ENCODE measurements around the gene UGT1A7.

Gene UGT1A7

GRCh38 chr2:233688341-233688740 is 6.6 kb downstream of the UGT1A7 start:
- Histone ChIP-seq H3K4me1 (ENCODE audit: insufficient read depth, poor library complexity, severe bottlenecking) (peaks cover 25% of the 10 kb centered on the region), H3K27me3 (ENCODE audit: insufficient read depth, poor library complexity, severe bottlenecking) (no peaks in the 10 kb centered on the region), H3K4me3 (ENCODE audit: severe bottlenecking) (no peak overlapping the region), H3K9me3 (ENCODE audit: severe bottlenecking) (no peaks in the 10 kb centered on the region), H3K36me3 (ENCODE audit: low read depth) (no peaks in the 10 kb centered on the region), H3K27ac (ENCODE audit: poor library complexity, severe bottlenecking) (no peak overlapping the region)
- ATAC-seq (ENCODE audit: low read depth) = no peak
- no peak for DNase-seq (ENCODE audit: low spot score)
- no peak for TF ChIP-seq CTCF (IDR thresholded peaks at IDR 0.05; ENCODE audit: poor library complexity, severe bottlenecking)

- H3K4me3 ChIP-seq (ENCODE audit: severe bottlenecking) = no peak overlapping the region
- no peaks in the 10 kb centered on the region for H3K9me3 ChIP-seq (ENCODE audit: severe bottlenecking)
- peaks cover 25% of the 10 kb centered on the region for H3K4me1 ChIP-seq (ENCODE audit: insufficient read depth, poor library complexity, severe bottlenecking)
- no peaks in the 10 kb centered on the region for H3K36me3 ChIP-seq (ENCODE audit: low read depth)
- ATAC-seq (ENCODE audit: low read depth) (no peak), DNase-seq (ENCODE audit: low spot score) (no peak)
- TF ChIP-seq CTCF (IDR thresholded peaks at IDR 0.05; ENCODE audit: poor library complexity, severe bottlenecking) = no peak
- no peaks in the 10 kb centered on the region for H3K27me3 ChIP-seq (ENCODE audit: insufficient read depth, poor library complexity, severe bottlenecking)
- H3K27ac ChIP-seq (ENCODE audit: poor library complexity, severe bottlenecking) = peak overlapping the region; percentile 87
These were observed 7.3 kb downstream of the UGT1A7 start for GRCh38 chr2:233689031-233689430.

GRCh38 chr2:233689501-233689900 is 7.8 kb downstream of the UGT1A7 start:
- no peak overlapping the region for H3K4me3 ChIP-seq (ENCODE audit: severe bottlenecking)
- peak overlapping the region; percentile 87 for H3K27ac ChIP-seq (ENCODE audit: poor library complexity, severe bottlenecking)
- DNase-seq (ENCODE audit: low spot score) (no peak), ATAC-seq (ENCODE audit: low read depth) (no peak)
- H3K4me1 ChIP-seq (ENCODE audit: insufficient read depth, poor library complexity, severe bottlenecking) = peaks cover 25% of the 10 kb centered on the region
- H3K36me3 ChIP-seq (ENCODE audit: low read depth) = no peaks in the 10 kb centered on the region
- H3K27me3 ChIP-seq (ENCODE audit: insufficient read depth, poor library complexity, severe bottlenecking) = no peaks in the 10 kb centered on the region
- no peaks in the 10 kb centered on the region for H3K9me3 ChIP-seq (ENCODE audit: severe bottlenecking)
- TF ChIP-seq CTCF (IDR thresholded peaks at IDR 0.05; ENCODE audit: poor library complexity, severe bottlenecking) = no peak

- DNase-seq (ENCODE audit: low spot score) (peak; percentile 83), ATAC-seq (ENCODE audit: low read depth) (peak; percentile 69)
- no peaks in the 10 kb centered on the region for H3K27me3 ChIP-seq (ENCODE audit: insufficient read depth, poor library complexity, severe bottlenecking)
- H3K4me3 ChIP-seq (ENCODE audit: severe bottlenecking) = no peak overlapping the region
- H3K9me3 ChIP-seq (ENCODE audit: severe bottlenecking) = no peaks in the 10 kb centered on the region
- no peaks in the 10 kb centered on the region for H3K36me3 ChIP-seq (ENCODE audit: low read depth)
- no peak for TF ChIP-seq CTCF (IDR thresholded peaks at IDR 0.05; ENCODE audit: poor library complexity, severe bottlenecking)
- peak overlapping the region; percentile 87 for H3K27ac ChIP-seq (ENCODE audit: poor library complexity, severe bottlenecking)
- peaks cover 25% of the 10 kb centered on the region for H3K4me1 ChIP-seq (ENCODE audit: insufficient read depth, poor library complexity, severe bottlenecking)
These were observed 8.7 kb downstream of the UGT1A7 start for GRCh38 chr2:233690444-233690843.

- Histone ChIP-seq H3K27ac (ENCODE audit: poor library complexity, severe bottlenecking) (peak overlapping the region; percentile 87), H3K4me1 (ENCODE audit: insufficient read depth, poor library complexity, severe bottlenecking) (peaks cover 25% of the 10 kb centered on the region), H3K27me3 (ENCODE audit: insufficient read depth, poor library complexity, severe bottlenecking) (no peaks in the 10 kb centered on the region), H3K36me3 (ENCODE audit: low read depth) (no peaks in the 10 kb centered on the region), H3K4me3 (ENCODE audit: severe bottlenecking) (peak overlapping the region; percentile 22), H3K9me3 (ENCODE audit: severe bottlenecking) (no peaks in the 10 kb centered on the region)
- DNase-seq (ENCODE audit: low spot score) (peak; percentile 95), ATAC-seq (ENCODE audit: low read depth) (peak; percentile 97)
- TF ChIP-seq CTCF (IDR thresholded peaks at IDR 0.05; ENCODE audit: poor library complexity, severe bottlenecking) = no peak
These were observed 10.0 kb downstream of the UGT1A7 start for GRCh38 chr2:233691443-233692433.
